ENCODE results near the gene C8G. TPM values are rescaled to one million over a fixed set of nuclear protein-coding genes. Genes with fewer than 3 reads are reported as not detected.

Gene C8G
- not detected in 2 replicates for total RNA-seq (2012; rRNA removed)

DNA sequence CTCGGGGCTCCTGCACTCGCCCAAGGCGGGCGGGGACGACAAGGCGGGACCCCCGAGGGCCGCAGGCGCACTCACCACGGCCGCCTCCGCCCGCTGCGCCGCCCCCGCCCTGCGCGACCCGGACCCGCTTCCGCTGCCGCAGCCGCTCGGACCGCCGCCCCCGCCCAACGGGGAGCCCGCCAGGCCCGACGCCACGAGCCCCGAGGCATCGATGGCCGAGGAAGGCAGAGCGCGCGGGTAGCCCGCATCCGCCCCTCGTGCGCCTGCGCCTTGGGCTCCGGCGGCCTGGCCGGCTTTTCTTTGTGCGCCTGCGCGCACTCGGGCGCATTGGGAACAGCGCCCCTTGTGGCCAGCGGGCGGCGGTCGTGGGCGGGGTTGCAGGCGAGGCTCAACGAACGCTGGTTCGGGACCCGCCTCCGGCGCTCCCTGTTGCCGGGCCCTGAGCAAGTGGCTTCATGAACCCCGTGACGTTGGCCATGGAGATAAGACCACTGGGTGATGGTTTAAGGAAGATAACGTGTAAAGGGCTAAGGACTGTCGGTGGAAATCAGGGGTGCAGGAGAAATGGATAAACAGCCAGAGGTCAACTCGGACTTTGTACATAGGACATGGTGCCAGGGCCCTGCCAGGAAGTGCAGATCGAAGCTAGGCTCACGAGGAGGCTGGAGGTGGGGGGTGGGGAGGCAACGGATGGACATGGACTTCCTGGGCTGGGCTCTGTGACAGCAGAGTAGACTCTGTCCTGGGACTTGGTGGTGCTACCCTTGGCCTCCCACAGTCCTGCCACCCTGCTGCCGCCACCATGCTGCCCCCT lies at the start of gene C8G, which contains the start of gene FBXW5:
TSS of gene C8G (plus strand) at position 725 of the 814 bp plus-strand sequence. CDS start at position 803, 78 bp downstream.
TSS of gene FBXW5 (minus strand) at position 220 of the 814 bp plus-strand sequence. CDS start 655 bp downstream, outside the sequence.
- H3K4me3 ChIP-seq (ENCODE audit: low read length), result peak within 1 kb of the TSS; percentile 100

DNA sequence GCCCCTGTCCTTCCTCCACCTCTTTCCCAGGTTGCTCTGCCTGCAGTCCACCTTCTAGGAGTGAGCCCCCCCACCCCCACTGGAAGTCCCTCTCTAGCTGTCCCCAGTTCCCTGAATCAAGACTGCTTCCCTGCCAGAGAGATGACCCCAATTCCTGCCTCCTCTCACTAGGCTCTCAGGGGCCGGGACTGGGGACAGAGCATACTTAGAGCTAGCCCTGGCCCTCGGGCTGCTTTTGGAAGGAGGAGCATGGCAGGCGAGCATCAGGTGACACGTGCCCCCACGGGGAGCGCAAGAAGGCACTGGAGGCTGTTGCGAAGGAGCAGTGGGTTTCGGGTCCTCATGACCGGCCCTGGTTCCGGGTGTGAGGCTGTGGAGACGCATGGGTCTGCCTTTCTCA lies 49.0 kb upstream of the C8G start:
- Histone ChIP-seq H3K9me3 (replicated peaks; ENCODE audit: low read length) (no peaks in the 10 kb centered on the region), H3K4me3 (ENCODE audit: low read length) (no peak overlapping the region), H3K27me3 (ENCODE audit: control insufficient read depth, insufficient read depth, low read length) (no peaks in the 10 kb centered on the region), H3K9ac (ENCODE audit: low read depth, low read length) (no peak overlapping the region), H3K4me1 (ENCODE audit: control insufficient read depth, insufficient read depth, low read length) (peaks cover 2% of the 10 kb centered on the region), H3K4me2 (ENCODE audit: low read length) (no peak overlapping the region), H3K36me3 (ENCODE audit: insufficient read depth, low read length) (peaks cover 20% of the 10 kb centered on the region)

More for the DNA sequence above, at the start of gene C8G, which contains the start of gene FBXW5:
- Histone ChIP-seq H3K9ac (ENCODE audit: low read depth, low read length) (peak within 1 kb of the TSS; percentile 97), H3K4me2 (ENCODE audit: low read length) (peak within 1 kb of the TSS; percentile 85), H3K4me1 (ENCODE audit: control insufficient read depth, insufficient read depth, low read length) (peaks cover 34% of the 10 kb centered on the region), H3K9me3 (replicated peaks; ENCODE audit: low read length) (no peaks in the 10 kb centered on the region), H3K27me3 (ENCODE audit: control insufficient read depth, insufficient read depth, low read length) (no peaks in the 10 kb centered on the region), H3K36me3 (ENCODE audit: insufficient read depth, low read length) (peaks cover 36% of the 10 kb centered on the region)

DNA sequence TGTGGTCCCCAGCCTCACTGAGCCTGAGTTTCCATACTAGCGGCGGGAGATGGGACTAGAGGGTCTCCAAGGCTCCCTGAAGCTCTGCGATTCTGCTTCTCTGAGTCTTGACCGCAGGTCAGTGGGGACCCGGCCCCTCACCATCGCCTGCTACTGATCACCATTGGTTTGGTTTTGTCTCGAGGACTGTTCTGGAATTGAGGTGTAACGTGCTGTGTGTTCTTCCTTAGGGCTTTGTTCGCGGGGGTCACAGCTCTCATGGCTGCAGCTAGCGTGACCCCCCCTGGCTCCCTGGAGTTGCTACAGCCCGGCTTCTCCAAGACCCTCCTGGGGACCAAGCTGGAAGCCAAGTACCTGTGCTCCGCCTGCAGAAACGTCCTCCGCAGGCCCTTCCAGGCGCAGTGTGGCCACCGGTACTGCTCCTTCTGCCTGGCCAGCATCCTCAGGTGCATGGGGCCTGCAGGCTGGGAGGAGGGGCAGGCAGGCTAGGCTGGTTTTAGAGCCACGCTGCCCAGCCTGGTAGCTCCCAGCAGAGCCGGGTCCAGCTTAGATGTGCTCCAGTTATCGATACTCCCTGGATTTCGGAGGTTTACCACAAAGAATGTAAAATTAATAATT lies 46.5 kb upstream of the C8G start:
- Histone ChIP-seq H3K4me3 (ENCODE audit: low read length) (no peak overlapping the region), H3K4me2 (ENCODE audit: low read length) (no peak overlapping the region), H3K9me3 (replicated peaks; ENCODE audit: low read length) (no peaks in the 10 kb centered on the region), H3K9ac (ENCODE audit: low read depth, low read length) (no peak overlapping the region), H3K36me3 (ENCODE audit: insufficient read depth, low read length) (peaks cover 19% of the 10 kb centered on the region), H3K27me3 (ENCODE audit: control insufficient read depth, insufficient read depth, low read length) (no peaks in the 10 kb centered on the region), H3K4me1 (ENCODE audit: control insufficient read depth, insufficient read depth, low read length) (peaks cover 26% of the 10 kb centered on the region)

DNA sequence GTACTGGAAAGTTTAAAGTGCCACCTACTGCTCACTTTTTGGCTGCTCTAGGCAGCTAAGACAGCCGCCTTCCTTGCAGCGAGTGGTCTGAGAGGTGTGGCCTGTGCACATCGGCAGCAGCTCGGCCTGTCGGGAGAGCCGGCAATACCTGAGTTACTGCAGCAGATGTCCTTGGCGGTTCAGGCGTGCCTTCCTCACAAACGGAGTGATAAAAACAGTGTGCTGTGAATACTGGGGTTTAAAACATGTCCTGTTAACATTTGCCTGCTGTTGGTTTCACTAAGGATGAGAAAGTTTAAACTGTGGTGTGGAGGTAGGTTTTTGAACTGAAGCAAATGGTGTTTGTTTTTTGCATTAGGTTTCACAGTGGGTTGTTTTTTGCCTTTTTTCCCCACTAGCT lies 45.8 kb upstream of the C8G start:
- Histone ChIP-seq H3K9me3 (replicated peaks; ENCODE audit: low read length) (no peaks in the 10 kb centered on the region), H3K36me3 (ENCODE audit: insufficient read depth, low read length) (peaks cover 19% of the 10 kb centered on the region), H3K4me1 (ENCODE audit: control insufficient read depth, insufficient read depth, low read length) (peaks cover 26% of the 10 kb centered on the region), H3K9ac (ENCODE audit: low read depth, low read length) (no peak overlapping the region), H3K27me3 (ENCODE audit: control insufficient read depth, insufficient read depth, low read length) (no peaks in the 10 kb centered on the region), H3K4me3 (ENCODE audit: low read length) (no peak overlapping the region), H3K4me2 (ENCODE audit: low read length) (no peak overlapping the region)

- no peaks in the 10 kb centered on the region for H3K9me3 ChIP-seq (replicated peaks; ENCODE audit: low read length)
- H3K36me3 ChIP-seq (ENCODE audit: insufficient read depth, low read length), result peaks cover 23% of the 10 kb centered on the region
- H3K4me1 ChIP-seq (ENCODE audit: control insufficient read depth, insufficient read depth, low read length), result peaks cover 26% of the 10 kb centered on the region
- H3K27me3 ChIP-seq (ENCODE audit: control insufficient read depth, insufficient read depth, low read length), result no peaks in the 10 kb centered on the region
- H3K9ac ChIP-seq (ENCODE audit: low read depth, low read length), result no peak overlapping the region
- H3K4me3 ChIP-seq (ENCODE audit: low read length), result no peak overlapping the region
- H3K4me2 ChIP-seq (ENCODE audit: low read length), result no peak overlapping the region
Measured at GRCh38 chr9:136900556-136900955, 44.5 kb upstream of the C8G start.

DNA sequence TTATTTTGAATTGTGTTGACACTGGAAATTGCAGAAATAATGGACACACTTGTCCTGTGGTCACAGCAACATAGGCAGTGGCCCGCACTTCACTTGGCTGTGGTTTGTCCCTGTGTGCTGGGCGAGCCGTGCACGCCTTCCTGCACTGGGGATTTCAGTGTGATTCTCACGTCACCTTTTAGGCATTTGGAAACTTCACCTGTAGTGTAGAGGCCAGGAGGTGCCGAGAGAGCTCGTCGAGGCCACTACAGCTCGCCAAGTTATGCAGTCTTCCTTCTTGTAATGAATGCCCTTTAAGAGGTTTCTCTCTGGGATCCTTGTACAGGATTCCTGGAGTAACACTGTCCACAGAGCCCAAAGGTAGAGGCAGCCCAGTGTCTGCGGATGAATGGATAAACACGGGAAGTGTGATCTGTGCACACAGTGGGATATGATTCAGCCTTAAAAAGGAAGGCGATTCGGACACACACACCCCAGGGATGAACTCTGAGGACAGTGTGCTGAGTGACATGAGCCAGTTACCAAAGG lies 44.0 kb upstream of the C8G start:
- Histone ChIP-seq H3K9me3 (replicated peaks; ENCODE audit: low read length) (no peaks in the 10 kb centered on the region), H3K9ac (ENCODE audit: low read depth, low read length) (peak overlapping the region; percentile 53), H3K36me3 (ENCODE audit: insufficient read depth, low read length) (peaks cover 23% of the 10 kb centered on the region), H3K27me3 (ENCODE audit: control insufficient read depth, insufficient read depth, low read length) (no peaks in the 10 kb centered on the region), H3K4me1 (ENCODE audit: control insufficient read depth, insufficient read depth, low read length) (peaks cover 26% of the 10 kb centered on the region), H3K4me3 (ENCODE audit: low read length) (no peak overlapping the region), H3K4me2 (ENCODE audit: low read length) (peak overlapping the region; percentile 76)

DNA sequence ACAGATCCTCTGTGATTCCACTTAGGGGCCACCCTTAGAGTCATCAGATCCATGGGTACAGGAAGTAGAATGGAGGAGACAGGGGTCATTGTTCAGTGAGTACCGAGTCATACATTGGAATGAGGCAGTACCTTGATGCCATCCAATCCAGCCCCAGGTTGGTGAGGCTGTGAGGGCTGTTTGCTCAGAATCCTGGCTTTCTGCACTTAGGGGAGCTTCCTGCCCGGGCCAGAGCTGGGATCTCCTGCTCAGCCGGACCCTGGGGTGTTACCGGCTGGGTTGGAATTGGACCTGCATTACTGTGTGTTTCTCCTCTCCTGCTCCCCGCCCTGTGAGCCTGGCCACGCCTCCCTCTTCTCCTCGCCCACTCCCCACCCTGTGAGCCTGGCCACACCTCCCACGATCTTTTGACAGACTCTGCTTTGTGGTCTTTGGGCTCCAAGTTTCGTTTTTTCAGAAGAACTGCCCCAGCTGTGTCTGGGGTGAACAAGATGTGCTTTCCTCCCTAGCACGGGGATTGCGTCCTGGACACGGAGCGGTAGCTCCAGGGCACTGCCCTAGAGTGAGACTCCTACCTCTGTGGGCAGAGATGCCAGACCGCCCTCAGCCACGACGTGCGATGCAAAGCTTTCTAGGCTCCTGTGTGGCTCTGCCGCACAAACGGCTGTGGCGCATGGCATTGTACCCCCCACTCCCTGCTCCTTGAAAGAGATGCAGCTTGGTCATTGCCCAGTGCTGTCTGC lies 43.4 kb upstream of the C8G start:
- H3K4me1 ChIP-seq (ENCODE audit: control insufficient read depth, insufficient read depth, low read length), result peaks cover 26% of the 10 kb centered on the region
- no peaks in the 10 kb centered on the region for H3K9me3 ChIP-seq (replicated peaks; ENCODE audit: low read length)
- H3K36me3 ChIP-seq (ENCODE audit: insufficient read depth, low read length), result peaks cover 24% of the 10 kb centered on the region
- no peaks in the 10 kb centered on the region for H3K27me3 ChIP-seq (ENCODE audit: control insufficient read depth, insufficient read depth, low read length)
- peak overlapping the region; percentile 53 for H3K9ac ChIP-seq (ENCODE audit: low read depth, low read length)
- peak overlapping the region; percentile 34 for H3K4me3 ChIP-seq (ENCODE audit: low read length)
- H3K4me2 ChIP-seq (ENCODE audit: low read length), result peak overlapping the region; percentile 76

DNA sequence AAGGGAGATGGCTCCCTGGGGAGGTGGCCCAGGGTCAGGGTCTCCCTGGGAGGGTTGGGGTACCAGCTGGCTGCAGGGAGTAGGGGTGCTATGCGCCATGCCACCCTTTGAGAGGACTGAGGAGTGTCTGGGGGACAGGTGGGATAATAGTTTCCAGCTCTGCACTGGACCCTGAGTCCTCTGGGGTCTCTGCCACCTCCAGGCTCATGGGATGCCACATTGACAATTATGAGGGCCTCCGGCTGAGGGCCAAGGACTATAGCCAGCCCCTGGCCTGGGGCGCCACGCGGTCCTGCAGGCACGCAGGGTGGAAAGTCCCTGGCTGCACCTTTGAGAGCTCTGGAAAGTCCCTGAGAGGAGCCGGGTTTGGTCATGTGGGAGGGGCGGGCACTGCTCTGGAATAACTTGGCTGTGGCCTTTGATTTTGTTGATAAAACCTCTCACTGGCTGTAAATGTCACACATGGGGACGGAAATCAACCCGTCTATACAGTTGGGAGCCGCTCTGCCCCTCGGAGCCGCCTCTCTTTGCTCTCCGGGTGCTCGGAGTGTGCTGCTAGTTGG lies 42.7 kb upstream of the C8G start:
- peaks cover 31% of the 10 kb centered on the region for H3K36me3 ChIP-seq (ENCODE audit: insufficient read depth, low read length)
- peak overlapping the region; percentile 53 for H3K9ac ChIP-seq (ENCODE audit: low read depth, low read length)
- no peaks in the 10 kb centered on the region for H3K27me3 ChIP-seq (ENCODE audit: control insufficient read depth, insufficient read depth, low read length)
- H3K4me3 ChIP-seq (ENCODE audit: low read length), result peak overlapping the region; percentile 34
- H3K9me3 ChIP-seq (replicated peaks; ENCODE audit: low read length), result no peaks in the 10 kb centered on the region
- H3K4me2 ChIP-seq (ENCODE audit: low read length), result peak overlapping the region; percentile 76
- peaks cover 26% of the 10 kb centered on the region for H3K4me1 ChIP-seq (ENCODE audit: control insufficient read depth, insufficient read depth, low read length)

GRCh38 chr9:136903041-136903554 lies 41.9 kb upstream of the C8G start:
- Histone ChIP-seq H3K9ac (ENCODE audit: low read depth, low read length) (no peak overlapping the region), H3K9me3 (replicated peaks; ENCODE audit: low read length) (no peaks in the 10 kb centered on the region), H3K4me1 (ENCODE audit: control insufficient read depth, insufficient read depth, low read length) (peaks cover 26% of the 10 kb centered on the region), H3K4me3 (ENCODE audit: low read length) (no peak overlapping the region), H3K27me3 (ENCODE audit: control insufficient read depth, insufficient read depth, low read length) (no peaks in the 10 kb centered on the region), H3K36me3 (ENCODE audit: insufficient read depth, low read length) (peaks cover 39% of the 10 kb centered on the region), H3K4me2 (ENCODE audit: low read length) (no peak overlapping the region)

DNA sequence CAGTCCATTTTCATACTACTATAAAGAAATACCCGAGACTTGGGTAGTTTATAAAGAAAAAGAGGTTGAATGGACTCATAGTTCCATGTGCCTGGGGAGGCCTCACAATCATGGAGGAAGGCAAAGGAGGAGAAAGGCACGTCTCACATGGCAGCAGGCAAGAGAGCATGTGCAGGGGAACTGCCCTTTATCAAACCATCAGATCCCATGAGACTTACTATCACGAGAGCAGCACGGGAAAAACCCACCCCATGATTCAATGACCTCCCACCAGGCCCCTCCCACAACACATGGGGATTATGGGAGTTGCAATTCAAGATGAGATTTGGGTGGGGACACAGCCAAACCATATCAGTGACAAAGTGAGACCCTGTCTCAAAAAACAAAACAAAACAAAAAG lies 38.8 kb upstream of the C8G start:
- H3K36me3 ChIP-seq (ENCODE audit: insufficient read depth, low read length), result peaks cover 39% of the 10 kb centered on the region
- H3K9me3 ChIP-seq (replicated peaks; ENCODE audit: low read length), result no peaks in the 10 kb centered on the region
- H3K4me3 ChIP-seq (ENCODE audit: low read length), result no peak overlapping the region
- peaks cover 21% of the 10 kb centered on the region for H3K4me1 ChIP-seq (ENCODE audit: control insufficient read depth, insufficient read depth, low read length)
- H3K4me2 ChIP-seq (ENCODE audit: low read length), result no peak overlapping the region
- no peak overlapping the region for H3K9ac ChIP-seq (ENCODE audit: low read depth, low read length)
- no peaks in the 10 kb centered on the region for H3K27me3 ChIP-seq (ENCODE audit: control insufficient read depth, insufficient read depth, low read length)
